SK-N-SH (cell line): ENCODE measurements around the gene OBSCN. TPM values are rescaled to one million over a fixed set of nuclear protein-coding genes. Genes with fewer than 3 reads are reported as not detected.

Experiments used
- CTCF ChIA-PET: fragments of 300-600, 350-600 bp; formaldehyde crosslinking; extraction: SDS; loops from one replicate; lab custom pipeline; 2021; lab: Yijun Ruan, JAX
- POLR2A ChIA-PET: fragments of 350-600 bp; sonication (Branson Sonifier 250); formaldehyde crosslinking; extraction: SDS; loops from one replicate; lab custom pipeline; 2020; ENCODE audit warnings: antibody characterized with exemption, inconsistent platforms; lab: Yijun Ruan, JAX
- DNase-seq: peaks from one replicate; pipeline ENCODE4 v3.0.0; 2012
- H2AFZ ChIP-seq: fragments of 200-600 bp; sonication (generic); 2 replicates; pipeline ENCODE4 v1.8.1; 2016; ENCODE audit warnings: antibody characterized with exemption, mild to moderate bottlenecking, low read depth
- H3F3A ChIP-seq: fragments of 200-600 bp; sonication (generic); replicated peaks from 2 replicates; pipeline ENCODE3; 2016; ENCODE audit warnings: antibody characterized with exemption, mild to moderate bottlenecking; ENCODE audit not compliant: insufficient read depth
- H3K27ac ChIP-seq, 2 experiments: fragments of 200-500 bp in 1 of 2; fragments of 200-600 bp in 1 of 2; sonication (Bioruptor generic) in 1 of 2; sonication (generic), shearing (Covaris generic) in 1 of 2; 2 replicates each; pipeline versions ENCODE4 v1.5.1 to v1.6.1; 2014 to 2016; ENCODE audit warnings: low read depth in 2 of 2, inconsistent platforms in 1 of 2, low read length in 1 of 2, mild to moderate bottlenecking in 1 of 2, mixed read lengths in 1 of 2
- H3K27me3 ChIP-seq: fragments of 200-600 bp; sonication (generic), shearing (Covaris generic); 2 replicates; pipeline ENCODE4 v1.6.1; 2016; ENCODE audit warnings: mixed run types; ENCODE audit not compliant: insufficient read depth
- H3K36me3 ChIP-seq, 2 experiments: fragments of 200-500 bp in 1 of 2; fragments of 200-600 bp in 1 of 2; sonication (Bioruptor generic) in 1 of 2; sonication (generic) in 1 of 2; replicated peaks in 1 of 2; 2 replicates each; pipeline versions ENCODE3 to v1.5.1; 2014 to 2016; ENCODE audit warnings: low read length in 1 of 2, mild to moderate bottlenecking in 1 of 2; ENCODE audit not compliant: insufficient read depth in 2 of 2, control insufficient read depth in 1 of 2
- H3K4me1 ChIP-seq, 2 experiments: fragments of 200-500 bp in 1 of 2; fragments of 200-600 bp in 1 of 2; sonication (Bioruptor generic) in 1 of 2; sonication (generic), shearing (Covaris generic) in 1 of 2; 2 replicates each; pipeline versions ENCODE4 v1.5.1 to v1.6.1; 2014 to 2016; ENCODE audit warnings: low read depth in 1 of 2, low read length in 1 of 2, mixed run types in 1 of 2; ENCODE audit not compliant: insufficient read depth in 2 of 2, control insufficient read depth in 1 of 2
- H3K4me2 ChIP-seq: fragments of 200-600 bp; sonication (generic), shearing (Covaris generic); 2 replicates; pipeline ENCODE4 v1.6.1; 2017; ENCODE audit warnings: mixed run types
- H3K4me3 ChIP-seq, 2 experiments: fragments of 200-500 bp in 1 of 2; fragments of 200-600 bp in 1 of 2; sonication (Bioruptor generic) in 1 of 2; sonication (generic), shearing (Covaris generic) in 1 of 2; 2 replicates each; pipeline versions ENCODE4 v1.5.1 to v1.8.1; 2014 to 2016; ENCODE audit warnings: low read depth in 2 of 2, inconsistent platforms in 1 of 2, low read length in 1 of 2, mild to moderate bottlenecking in 1 of 2, mixed read lengths in 1 of 2, moderate library complexity in 1 of 2
- H3K79me2 ChIP-seq: fragments of 200-600 bp; sonication (generic); 2 replicates; pipeline ENCODE4 v1.8.1; 2017; ENCODE audit warnings: mild to moderate bottlenecking; ENCODE audit not compliant: insufficient read depth
- H3K9ac ChIP-seq: fragments of 200-600 bp; sonication (generic); 2 replicates; pipeline ENCODE4 v1.6.1; 2017; ENCODE audit warnings: mixed run types
- H3K9me2 ChIP-seq: fragments of 200-600 bp; sonication (generic); 2 replicates; pipeline ENCODE4 v1.6.1; 2017; ENCODE audit warnings: mixed run types
- H3K9me3 ChIP-seq: fragments of 200-600 bp; sonication (generic); 2 replicates; pipeline ENCODE4 v1.6.1; 2017; ENCODE audit warnings: mixed run types, mild to moderate bottlenecking, moderate library complexity
- H4K20me1 ChIP-seq: fragments of 200-600 bp; sonication (generic); 2 replicates; pipeline ENCODE4 v1.6.1; 2017; ENCODE audit warnings: mild to moderate bottlenecking, mixed run types; ENCODE audit not compliant: insufficient read depth
- CHD2 ChIP-seq: fragments of 150-350 bp; IDR thresholded peaks from 2 replicates; pipeline ENCODE4 v1.6.1; 2018; ENCODE audit warnings: low read length; ENCODE audit not compliant: partially characterized antibody
- ELF1 ChIP-seq: IDR thresholded peaks from 2 replicates; pipeline ENCODE4 v1.4.0; 2012
- EP300 ChIP-seq, 2 experiments: IDR thresholded peaks; 2 replicates each; pipeline versions ENCODE4 v1.4.0 to v1.6.1; 2012; ENCODE audit warnings: borderline replicate concordance in 1 of 2, low read depth in 1 of 2, low read length in 1 of 2
- EZH2phosphoT487 ChIP-seq: fragments of 200-600 bp; sonication (generic); IDR thresholded peaks from 2 replicates; pipeline ENCODE4 v1.6.1; 2017; ENCODE audit warnings: low read depth, mixed run types, mild to moderate bottlenecking, antibody characterized with exemption, moderate library complexity, borderline replicate concordance
- FOSL2 ChIP-seq: IDR thresholded peaks from 2 replicates; pipeline ENCODE4 v1.4.0; 2012; ENCODE audit warnings: low read depth, mild to moderate bottlenecking, moderate library complexity, borderline replicate concordance
- FOXJ3 ChIP-seq: sonication (generic); formaldehyde crosslinking; IDR thresholded peaks from 2 replicates; pipeline ENCODE4 v1.5.1; 2020; ENCODE audit warnings: mild to moderate bottlenecking, missing genetic modification reagents
- FOXM1 ChIP-seq: IDR thresholded peaks from 2 replicates; pipeline ENCODE4 v1.4.0; 2012; ENCODE audit warnings: low read depth, mild to moderate bottlenecking
- IRF3 ChIP-seq: fragments of 150-350 bp; IDR thresholded peaks from 2 replicates; pipeline ENCODE4 v1.6.1; 2016; ENCODE audit warnings: mild to moderate bottlenecking, low read depth, low read length
- MEF2A ChIP-seq: IDR thresholded peaks from 2 replicates; pipeline ENCODE4 v1.4.0; 2012; ENCODE audit warnings: low read depth, borderline replicate concordance
- NRF1 ChIP-seq: IDR thresholded peaks from 2 replicates; pipeline ENCODE4 v1.6.1; 2012; ENCODE audit warnings: low read depth, mild to moderate bottlenecking, low read length
- PBX3 ChIP-seq: IDR thresholded peaks from 2 replicates; pipeline ENCODE4; 2012
- RCOR1 ChIP-seq: fragments of 150-350 bp; IDR thresholded peaks from 2 replicates; pipeline ENCODE4 v1.6.1; 2017; ENCODE audit warnings: antibody characterized with exemption, low read length
- REST ChIP-seq: IDR thresholded peaks from 2 replicates; pipeline ENCODE4 v1.6.1; 2012; ENCODE audit warnings: mild to moderate bottlenecking, low read depth, low read length, moderate library complexity
- RXRA ChIP-seq: IDR thresholded peaks from 2 replicates; pipeline ENCODE4 v1.4.0; 2012; ENCODE audit warnings: low read depth, mild to moderate bottlenecking, borderline replicate concordance
- SIN3A ChIP-seq: IDR thresholded peaks from 2 replicates; pipeline ENCODE4 v1.6.1; 2012; ENCODE audit warnings: low read depth, mild to moderate bottlenecking, low read length, moderate library complexity, borderline replicate concordance
- SMC3 ChIP-seq: IDR thresholded peaks from 2 replicates; pipeline ENCODE4 v1.6.1; 2012; ENCODE audit warnings: low read depth, low read length, improper control_type of control experiment
- TCF12 ChIP-seq: IDR thresholded peaks from 2 replicates; pipeline ENCODE4 v1.4.0; 2012
- TEAD4 ChIP-seq: IDR thresholded peaks from 2 replicates; pipeline ENCODE4 v1.4.0; 2012; ENCODE audit warnings: mild to moderate bottlenecking, borderline replicate concordance; ENCODE audit not compliant: insufficient read depth
- ZBTB33 ChIP-seq: IDR thresholded peaks from 2 replicates; pipeline ENCODE4 v1.4.0; 2012; ENCODE audit warnings: low read depth, borderline replicate concordance
- WGBS: methylation state at CpG from one replicate; pipeline ENCODE4 v1.1.6; 2017; ENCODE audit warnings: low lambda C conversion rate; 5-methylcytosine and 5-hydroxymethylcytosine counted together
- polyA plus RNA-seq, 3 experiments: library from polyadenylated mRNA; depleted of rRNA; stranded (reverse); fragments of >200 nt; gene quantifications; 2 replicates each; pipeline ENCODE4 v1.2.3, GENCODE V29; 2012

The OBSCN gene
- polyA plus RNA-seq, 1 of the 3 experiments (the other 2 are of a cell fraction) = 4.0 TPM

- TF ChIP-seq IRF3 = no peak
- TF ChIP-seq FOXM1 = no peak
- TF ChIP-seq TCF12 = no peak
- TF ChIP-seq TEAD4 = no peak
- no peak for TF ChIP-seq PBX3
- TF ChIP-seq EP300 (IDR thresholded peaks at IDR 0.05; ENCODE audit: borderline replicate concordance in 1 of 2, low read depth in 1 of 2, low read length in 1 of 2) = no peak
Observed at GRCh38 chr1:228216371-228217320, 8.8 kb downstream of the OBSCN start (continued).

- H2AFZ ChIP-seq = no peak overlapping the region
- no peaks in the 10 kb centered on the region for H3F3A ChIP-seq
- POLR2A ChIA-PET = interaction anchor here (0.6 kb wide), 1 partner anchor 10 kb away, joined by 3 read pairs; no protein-coding TSS in a partner anchor
- H3K27me3 ChIP-seq = no peaks in the 10 kb centered on the region
- CTCF ChIA-PET = no interaction called here
- no peak overlapping the region for H3K9ac ChIP-seq
- 91% methylated on average over 14 of the region's 14 CpGs for WGBS
- DNase-seq = no peak
- no peaks in the 10 kb centered on the region for H3K9me2 ChIP-seq
- peaks cover 0 to 14% of the 10 kb centered on the region in 2 experiments; a peak in 1 of 4 replicates for H3K4me1 ChIP-seq
- H3K36me3 ChIP-seq = peaks cover 0 to 2% of the 10 kb centered on the region in 2 experiments
- H3K4me2 ChIP-seq = no peak overlapping the region
- H3K4me3 ChIP-seq = no peak overlapping the region
- no peaks in the 10 kb centered on the region for H3K9me3 ChIP-seq
- H4K20me1 ChIP-seq = no peaks in the 10 kb centered on the region
- H3K27ac ChIP-seq = no peak overlapping the region
- H3K79me2 ChIP-seq = no peaks in the 10 kb centered on the region
- no peak for TF ChIP-seq FOSL2
- TF ChIP-seq FOXJ3 (CRISPR knock-in tag) = no peak
- TF ChIP-seq ZBTB33 = no peak
- TF ChIP-seq REST = no peak
- no peak for TF ChIP-seq TCF12
- TF ChIP-seq RCOR1 = no peak
- no peak for TF ChIP-seq SMC3
- TF ChIP-seq NRF1 = no peak
- no peak for TF ChIP-seq ELF1
- TF ChIP-seq RXRA = no peak
- TF ChIP-seq MEF2A = no peak
- no peak for TF ChIP-seq SIN3A
- no peak for TF ChIP-seq EZH2phosphoT487
- TF ChIP-seq CHD2 = no peak
Observed at GRCh38 chr1:228217551-228218344, 9.9 kb downstream of the OBSCN start.
